Choroid plexus epithelial cell (primary cell): ENCODE data around the gene CEMIP2.
"Not testable (repeated sequence)": the region's sequence is repeated elsewhere in the genome, so short reads cannot be mapped to it uniquely, and the experiment has no call there.

Source experiments
- DNase-seq: peaks from one replicate; pipeline ENCODE4 v3.0.0-alpha.2; 2010; ENCODE audit warnings: low read depth
- H3K4me3 ChIP-seq: 2 replicates; pipeline ENCODE4 v1.5.1; 2011; ENCODE audit warnings: low read depth, mild to moderate bottlenecking, control low read depth, low read length, moderate library complexity
- CTCF ChIP-seq: conservative IDR thresholded peaks from 2 replicates; pipeline ENCODE4 v1.5.1; 2011; ENCODE audit warnings: low read depth, mild to moderate bottlenecking, control low read depth, inconsistent platforms, low read length, moderate library complexity

The CEMIP2 gene

GRCh38 chr9:71665247-71665646 is 103.1 kb downstream of the CEMIP2 start:
- no peak for TF ChIP-seq CTCF
- no peak overlapping the region for H3K4me3 ChIP-seq
- no peak for DNase-seq

- TF ChIP-seq CTCF = no peak
- H3K4me3 ChIP-seq = no peak overlapping the region
- no peak for DNase-seq
Measured at GRCh38 chr9:71664566-71664965, 103.7 kb downstream of the CEMIP2 start.

- no peak for TF ChIP-seq CTCF
- H3K4me3 ChIP-seq = no peak overlapping the region
- DNase-seq = peak; percentile 30
Measured at GRCh38 chr9:71663931-71664459, 104.3 kb downstream of the CEMIP2 start.

GRCh38 chr9:71663216-71663615 is 105.1 kb downstream of the CEMIP2 start:
- no peak for DNase-seq
- no peak for TF ChIP-seq CTCF
- no peak overlapping the region for H3K4me3 ChIP-seq

GRCh38 chr9:71662082-71662481 is 106.2 kb downstream of the CEMIP2 start:
- no peak for DNase-seq
- no peak overlapping the region for H3K4me3 ChIP-seq
- TF ChIP-seq CTCF = no peak

- not testable (repeated sequence) for DNase-seq, H3K4me3 ChIP-seq
Measured at GRCh38 chr9:71657276-71657675, 111.0 kb downstream of the CEMIP2 start.

GRCh38 chr9:71656496-71656895 is 111.8 kb downstream of the CEMIP2 start:
- no peak for DNase-seq
- no peak for TF ChIP-seq CTCF
- H3K4me3 ChIP-seq = no peak overlapping the region

- TF ChIP-seq CTCF = no peak
- H3K4me3 ChIP-seq = no peak overlapping the region
- DNase-seq = no peak
Measured at GRCh38 chr9:71655778-71656177, 112.5 kb downstream of the CEMIP2 start.
